HUES48 (cell line): ENCODE data around the gene NIPA2.
A peak's percentile ranks its signal among the peaks of the same experiment; 100 is the strongest.

Experiments used
- H3K27ac ChIP-seq: one replicate; pipeline ENCODE4 v1.7.0; 2013; ENCODE audit warnings: low read depth, low read length, inconsistent platforms
- H3K27me3 ChIP-seq: 2 replicates; pipeline ENCODE4 v1.6.1; 2013; ENCODE audit warnings: mild to moderate bottlenecking, low read length; ENCODE audit not compliant: control insufficient read depth, insufficient read depth
- H3K36me3 ChIP-seq: 2 replicates; pipeline ENCODE4 v1.6.1; 2013; ENCODE audit warnings: low read length; ENCODE audit not compliant: control insufficient read depth, insufficient read depth
- H3K4me1 ChIP-seq: 2 replicates; pipeline ENCODE4 v1.6.1; 2013; ENCODE audit warnings: mild to moderate bottlenecking, low read length; ENCODE audit not compliant: control insufficient read depth, insufficient read depth
- H3K4me3 ChIP-seq: 2 replicates; pipeline ENCODE4 v1.5.1; 2013; ENCODE audit warnings: mild to moderate bottlenecking, low read depth, low read length
- H3K9ac ChIP-seq: 2 replicates; pipeline ENCODE4 v1.6.1; 2013; ENCODE audit warnings: mild to moderate bottlenecking, low read depth, low read length, moderate library complexity
- H3K9me3 ChIP-seq: 2 replicates; pipeline ENCODE4 v1.6.1; 2013; ENCODE audit warnings: low read length; ENCODE audit not compliant: control insufficient read depth, insufficient read depth

NIPA2 gene

DNA sequence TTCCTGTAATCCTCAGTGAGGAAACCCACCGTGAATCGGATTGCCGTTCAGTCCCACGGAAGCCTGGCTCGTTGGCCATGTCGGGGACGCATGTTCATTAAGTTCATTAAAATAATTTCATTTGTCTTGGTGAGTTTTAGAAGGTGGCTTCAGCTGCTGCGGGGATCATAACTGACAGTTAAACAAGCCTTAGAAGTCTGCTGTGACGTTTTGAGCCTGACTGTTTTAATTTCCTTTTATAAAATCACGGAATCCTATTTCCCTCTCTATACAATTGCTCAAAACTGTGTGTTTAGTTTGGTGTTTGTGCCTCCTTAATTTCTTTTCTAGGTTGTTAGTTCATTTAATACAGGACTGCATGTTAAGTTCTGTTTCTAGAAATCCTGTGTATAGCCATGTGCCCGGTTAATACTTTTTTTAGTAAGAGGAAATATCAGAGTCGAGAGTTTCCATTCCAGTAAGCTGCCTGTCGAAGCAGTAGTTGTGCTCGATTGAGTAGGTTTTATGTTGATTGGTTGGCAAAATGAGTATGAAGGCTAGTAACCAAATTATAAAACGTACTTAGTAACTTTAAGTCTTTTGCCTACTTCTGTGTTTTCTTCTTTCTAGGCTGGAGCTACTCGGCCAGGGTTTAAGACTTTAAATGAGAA, 705 bp downstream of the NIPA2 start:
- Histone ChIP-seq H3K9me3 (no peaks in the 10 kb centered on the region), H3K4me1 (peaks cover 11% of the 10 kb centered on the region), H3K36me3 (peaks cover 22% of the 10 kb centered on the region), H3K27ac (peak overlapping the region; percentile 88), H3K27me3 (no peaks in the 10 kb centered on the region), H3K4me3 (peak overlapping the region; percentile 74), H3K9ac (peak overlapping the region; percentile 89)

DNA sequence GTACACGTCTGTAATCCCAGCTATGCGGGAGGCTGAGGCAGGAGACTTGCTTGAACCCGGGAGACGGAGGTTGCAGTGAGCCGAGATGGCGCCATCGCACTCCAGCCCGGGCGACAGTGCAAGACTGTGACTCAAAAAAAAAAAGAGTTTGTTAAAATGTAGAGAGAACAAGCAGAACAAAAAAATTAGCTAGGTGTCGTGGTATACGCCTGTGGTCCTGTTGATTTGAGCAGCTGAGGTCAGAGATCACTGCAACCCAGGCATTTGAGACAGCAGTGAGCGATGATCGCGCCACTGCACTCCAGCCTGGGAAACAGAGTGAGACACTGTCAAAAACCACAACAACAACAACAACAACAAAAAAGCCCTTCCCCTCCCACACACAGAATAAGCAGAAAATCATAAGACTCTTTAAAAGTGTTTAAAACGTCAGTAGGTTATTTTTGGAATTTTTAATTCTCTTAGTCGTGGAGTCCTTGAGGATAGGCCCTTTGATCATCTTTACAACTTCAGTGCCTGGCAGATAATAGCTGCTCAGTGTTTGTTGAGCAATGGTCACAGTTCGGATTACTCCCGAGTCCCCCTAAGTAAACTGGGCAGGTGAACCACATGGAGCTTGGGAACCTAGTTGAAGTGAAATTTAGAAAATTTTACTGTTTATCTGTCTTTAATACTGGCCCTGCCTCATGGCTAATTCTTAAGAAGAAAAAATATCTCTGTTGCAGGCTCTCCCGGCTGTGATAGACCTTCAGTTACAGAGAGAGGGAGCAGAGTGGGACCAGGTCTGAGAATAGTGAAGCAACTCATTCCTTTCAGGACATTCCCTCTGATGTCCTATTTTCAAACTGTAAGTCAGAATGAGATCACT, 6.2 kb downstream of the NIPA2 start:
- peaks cover 49% of the 10 kb centered on the region for H3K36me3 ChIP-seq
- no peak overlapping the region for H3K9ac ChIP-seq
- peaks cover 23% of the 10 kb centered on the region for H3K4me1 ChIP-seq
- no peaks in the 10 kb centered on the region for H3K9me3 ChIP-seq
- 0 out of 2 replicates have a peak overlapping the region, but pooled peaks have one; percentile 20 for H3K4me3 ChIP-seq
- peak overlapping the region; percentile 70 for H3K27ac ChIP-seq
- no peaks in the 10 kb centered on the region for H3K27me3 ChIP-seq

- H3K4me1 ChIP-seq, result peaks cover 23% of the 10 kb centered on the region
- 0 out of 2 replicates have a peak overlapping the region, but pooled peaks have one; percentile 20 for H3K4me3 ChIP-seq
- no peaks in the 10 kb centered on the region for H3K9me3 ChIP-seq
- H3K27ac ChIP-seq, result peak overlapping the region; percentile 70
- H3K27me3 ChIP-seq, result no peaks in the 10 kb centered on the region
- H3K9ac ChIP-seq, result no peak overlapping the region; the same call in 1 of the 2 replicates
- peaks cover 55% of the 10 kb centered on the region for H3K36me3 ChIP-seq
Observed at GRCh38 chr15:22845289-22845900, 6.9 kb downstream of the NIPA2 start.

DNA sequence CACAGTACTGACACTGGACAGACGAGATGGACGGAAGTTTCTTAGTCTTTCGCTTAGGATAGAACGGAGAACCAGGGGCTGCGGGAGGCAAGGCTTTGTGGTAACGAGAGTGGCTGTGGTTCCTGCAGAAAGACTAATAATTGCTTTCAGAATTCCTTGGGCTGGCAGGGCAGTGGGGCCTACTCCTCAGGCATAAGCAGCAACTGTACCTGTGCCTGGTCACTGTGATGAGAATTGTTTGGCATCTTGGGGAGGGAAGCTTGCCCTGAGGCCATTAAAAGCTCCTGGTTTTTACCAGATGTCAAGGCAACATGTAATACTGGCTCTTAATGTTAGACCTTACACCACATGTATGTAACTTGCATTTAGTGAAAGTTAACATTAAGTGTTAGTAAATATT, 7.6 kb downstream of the NIPA2 start:
- H3K27ac ChIP-seq, result peak overlapping the region; percentile 2
- no peak overlapping the region for H3K4me3 ChIP-seq
- H3K27me3 ChIP-seq, result no peaks in the 10 kb centered on the region
- H3K9ac ChIP-seq, result no peak overlapping the region
- H3K4me1 ChIP-seq, result peaks cover 16% of the 10 kb centered on the region
- no peaks in the 10 kb centered on the region for H3K9me3 ChIP-seq
- H3K36me3 ChIP-seq, result peaks cover 55% of the 10 kb centered on the region

GRCh38 chr15:22850055-22850454, 11.6 kb downstream of the NIPA2 start:
- no peaks in the 10 kb centered on the region for H3K27me3 ChIP-seq
- no peak overlapping the region for H3K9ac ChIP-seq
- H3K27ac ChIP-seq, result no peak overlapping the region
- no peak overlapping the region for H3K4me3 ChIP-seq
- H3K9me3 ChIP-seq, result no peaks in the 10 kb centered on the region
- H3K36me3 ChIP-seq, result peaks cover 71% of the 10 kb centered on the region
- H3K4me1 ChIP-seq, result peaks cover 9% of the 10 kb centered on the region

- Histone ChIP-seq H3K27me3 (no peaks in the 10 kb centered on the region), H3K4me3 (no peak overlapping the region), H3K9ac (no peak overlapping the region), H3K4me1 (no peaks in the 10 kb centered on the region), H3K27ac (no peak overlapping the region), H3K9me3 (no peaks in the 10 kb centered on the region), H3K36me3 (peaks cover 76% of the 10 kb centered on the region)
Observed at GRCh38 chr15:22851513-22851912, 13.0 kb downstream of the NIPA2 start.

GRCh38 chr15:22855791-22856190, 17.3 kb downstream of the NIPA2 start:
- Histone ChIP-seq H3K27me3 (no peaks in the 10 kb centered on the region), H3K27ac (peak overlapping the region; percentile 22), H3K4me3 (no peak overlapping the region), H3K9ac (no peak overlapping the region), H3K36me3 (peaks cover 80% of the 10 kb centered on the region), H3K9me3 (no peaks in the 10 kb centered on the region), H3K4me1 (no peaks in the 10 kb centered on the region)

DNA sequence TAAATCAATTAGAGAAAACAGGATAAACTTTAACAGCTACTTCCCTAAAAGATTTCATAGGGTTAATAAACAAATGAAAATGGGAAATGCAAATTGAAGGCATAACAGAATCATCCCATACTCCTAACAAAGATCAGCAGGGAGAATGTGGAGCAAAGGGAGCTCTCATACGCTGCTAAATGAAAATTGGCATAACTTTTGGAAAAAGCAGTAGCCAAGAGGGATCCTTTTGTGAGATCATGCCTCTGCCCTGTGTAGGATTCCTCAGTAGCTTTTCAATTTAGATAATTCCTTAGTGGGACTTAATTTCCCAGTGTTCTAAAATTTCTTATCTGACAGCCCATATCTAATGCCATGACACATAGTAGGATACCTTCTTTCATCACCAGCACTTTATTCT, 18.2 kb downstream of the NIPA2 start:
- Histone ChIP-seq H3K4me3 (no peak overlapping the region), H3K36me3 (peaks cover 80% of the 10 kb centered on the region), H3K27ac (no peak overlapping the region), H3K9ac (no peak overlapping the region), H3K4me1 (no peaks in the 10 kb centered on the region), H3K27me3 (no peaks in the 10 kb centered on the region), H3K9me3 (no peaks in the 10 kb centered on the region)

GRCh38 chr15:22861161-22861560, 22.7 kb downstream of the NIPA2 start:
- Histone ChIP-seq H3K4me1 (no peaks in the 10 kb centered on the region), H3K4me3 (no peak overlapping the region), H3K9ac (no peak overlapping the region), H3K27me3 (no peaks in the 10 kb centered on the region), H3K9me3 (no peaks in the 10 kb centered on the region), H3K27ac (no peak overlapping the region), H3K36me3 (peaks cover 79% of the 10 kb centered on the region)

- Histone ChIP-seq H3K9ac (no peak overlapping the region), H3K27me3 (no peaks in the 10 kb centered on the region), H3K4me3 (no peak overlapping the region), H3K4me1 (no peaks in the 10 kb centered on the region), H3K27ac (no peak overlapping the region), H3K9me3 (no peaks in the 10 kb centered on the region), H3K36me3 (peaks cover 87% of the 10 kb centered on the region)
Observed at GRCh38 chr15:22863356-22863755, 24.9 kb downstream of the NIPA2 start.

DNA sequence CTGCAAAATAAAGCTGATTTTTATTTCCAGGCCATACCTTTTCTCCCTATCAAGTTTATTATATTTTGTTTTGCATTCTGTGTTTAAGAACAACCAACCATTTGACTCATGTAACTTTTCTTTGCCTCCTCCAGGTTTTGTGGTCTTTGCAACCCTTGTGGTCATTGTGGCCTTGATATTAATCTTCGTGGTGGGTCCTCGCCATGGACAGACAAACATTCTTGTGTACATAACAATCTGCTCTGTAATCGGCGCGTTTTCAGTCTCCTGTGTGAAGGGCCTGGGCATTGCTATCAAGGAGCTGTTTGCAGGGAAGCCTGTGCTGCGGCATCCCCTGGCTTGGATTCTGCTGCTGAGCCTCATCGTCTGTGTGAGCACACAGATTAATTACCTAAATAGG, 27.6 kb downstream of the NIPA2 start:
- H3K36me3 ChIP-seq, result peaks cover 89% of the 10 kb centered on the region
- H3K4me3 ChIP-seq, result no peak overlapping the region
- H3K27me3 ChIP-seq, result no peaks in the 10 kb centered on the region
- H3K9me3 ChIP-seq, result no peaks in the 10 kb centered on the region
- no peak overlapping the region for H3K9ac ChIP-seq
- no peaks in the 10 kb centered on the region for H3K4me1 ChIP-seq
- no peak overlapping the region for H3K27ac ChIP-seq
